ENCODE measurements around the gene ETNK2. TPM values are rescaled to one million over a fixed set of nuclear protein-coding genes. Genes with fewer than 3 reads are reported as not detected.

Gene ETNK2
- total RNA-seq, 1 donor from 2014 or later: 8.2 TPM

DNA sequence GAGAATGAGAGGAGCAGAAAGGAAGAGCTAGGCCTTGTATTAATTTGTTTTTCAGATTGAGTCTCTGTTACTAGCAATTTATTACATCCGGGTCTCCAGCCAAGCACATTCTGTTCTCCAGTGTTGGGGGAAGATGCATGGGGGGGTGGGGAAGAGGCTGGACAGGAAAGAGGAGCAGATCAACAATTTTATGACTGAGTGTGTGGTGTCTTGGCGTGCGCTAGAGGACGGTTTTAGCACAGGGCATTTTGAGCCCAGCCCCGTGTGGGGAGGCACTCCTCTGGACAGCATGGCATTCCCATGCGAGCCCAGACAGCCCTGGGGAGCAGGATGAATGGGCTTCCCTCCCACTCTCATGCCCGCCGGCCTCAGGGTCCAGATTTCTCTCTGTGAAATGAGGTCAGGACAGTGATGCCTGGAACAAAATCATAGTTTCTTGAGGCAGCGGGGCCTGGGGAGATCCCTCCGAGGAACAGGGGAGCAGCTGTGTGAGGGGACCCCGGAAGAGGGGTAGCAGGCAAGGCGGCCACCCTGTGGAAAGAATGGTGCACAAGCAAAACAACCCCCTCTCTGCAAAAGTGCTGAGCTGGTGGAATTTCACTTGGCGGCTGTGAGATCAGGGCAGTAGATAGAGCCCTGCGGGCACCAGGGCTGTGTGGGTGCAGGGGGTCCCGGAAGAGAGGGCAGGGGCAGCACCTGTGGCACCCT, 62.6 kb downstream of the ETNK2 start:
- FAIRE-seq: no peak
- H3K4me1 Mint-ChIP-seq (ENCODE audit: low read depth, unreplicated experiment): peaks cover 4% of the 10 kb centered on the region
- no peak for DNase-seq (ENCODE audit: low read depth)
- H3K4me1 ChIP-seq (ENCODE audit: insufficient read depth, low read length): no peaks in the 10 kb centered on the region
- no peak overlapping the region for H3K9ac ChIP-seq (ENCODE audit: low read length)
- peaks cover 4% of the 10 kb centered on the region for H3K36me3 Mint-ChIP-seq (ENCODE audit: low read depth, unreplicated experiment)
- peaks cover 7% of the 10 kb centered on the region for H4K20me1 ChIP-seq (ENCODE audit: insufficient read depth, low read length)
- no peaks in the 10 kb centered on the region for H3K27me3 ChIP-seq (ENCODE audit: insufficient read depth, low read length)
- no peak overlapping the region for H3K4me2 ChIP-seq (ENCODE audit: low read length)
- TF ChIP-seq, protein P1, sequence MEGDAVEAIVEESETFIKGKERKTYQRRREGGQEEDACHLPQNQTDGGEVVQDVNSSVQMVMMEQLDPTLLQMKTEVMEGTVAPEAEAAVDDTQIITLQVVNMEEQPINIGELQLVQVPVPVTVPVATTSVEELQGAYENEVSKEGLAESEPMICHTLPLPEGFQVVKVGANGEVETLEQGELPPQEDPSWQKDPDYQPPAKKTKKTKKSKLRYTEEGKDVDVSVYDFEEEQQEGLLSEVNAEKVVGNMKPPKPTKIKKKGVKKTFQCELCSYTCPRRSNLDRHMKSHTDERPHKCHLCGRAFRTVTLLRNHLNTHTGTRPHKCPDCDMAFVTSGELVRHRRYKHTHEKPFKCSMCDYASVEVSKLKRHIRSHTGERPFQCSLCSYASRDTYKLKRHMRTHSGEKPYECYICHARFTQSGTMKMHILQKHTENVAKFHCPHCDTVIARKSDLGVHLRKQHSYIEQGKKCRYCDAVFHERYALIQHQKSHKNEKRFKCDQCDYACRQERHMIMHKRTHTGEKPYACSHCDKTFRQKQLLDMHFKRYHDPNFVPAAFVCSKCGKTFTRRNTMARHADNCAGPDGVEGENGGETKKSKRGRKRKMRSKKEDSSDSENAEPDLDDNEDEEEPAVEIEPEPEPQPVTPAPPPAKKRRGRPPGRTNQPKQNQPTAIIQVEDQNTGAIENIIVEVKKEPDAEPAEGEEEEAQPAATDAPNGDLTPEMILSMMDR (IDR thresholded peaks at IDR 0.05; ENCODE audit: insufficient read depth, low read depth, low read length): no peak
- no peak for TF ChIP-seq EZH2 (IDR thresholded peaks at IDR 0.05; ENCODE audit: insufficient read depth, low read length)
- no peak overlapping the region for H3K4me3 Mint-ChIP-seq (ENCODE audit: unreplicated experiment)
- no peaks in the 10 kb centered on the region for H3K9me3 Mint-ChIP-seq (ENCODE audit: unreplicated experiment)
- H3K9me3 ChIP-seq (ENCODE audit: insufficient read depth, low read depth, low read length): no peaks in the 10 kb centered on the region
- no peak overlapping the region for H2AFZ ChIP-seq (ENCODE audit: low read depth, low read length)
- no peaks in the 10 kb centered on the region for H3K36me3 ChIP-seq (ENCODE audit: insufficient read depth, low read length)
- H3K4me3 ChIP-seq (ENCODE audit: insufficient read depth, low read depth, low read length): no peak overlapping the region
- H3K79me2 ChIP-seq (ENCODE audit: insufficient read depth, low read length): no peaks in the 10 kb centered on the region
- peak overlapping the region; percentile 6 for H3K27ac Mint-ChIP-seq (ENCODE audit: unreplicated experiment)
- no peaks in the 10 kb centered on the region for H3K27me3 Mint-ChIP-seq (ENCODE audit: low read depth, unreplicated experiment)
- H3K27ac ChIP-seq (ENCODE audit: low read depth, low read length): no peak overlapping the region

DNA sequence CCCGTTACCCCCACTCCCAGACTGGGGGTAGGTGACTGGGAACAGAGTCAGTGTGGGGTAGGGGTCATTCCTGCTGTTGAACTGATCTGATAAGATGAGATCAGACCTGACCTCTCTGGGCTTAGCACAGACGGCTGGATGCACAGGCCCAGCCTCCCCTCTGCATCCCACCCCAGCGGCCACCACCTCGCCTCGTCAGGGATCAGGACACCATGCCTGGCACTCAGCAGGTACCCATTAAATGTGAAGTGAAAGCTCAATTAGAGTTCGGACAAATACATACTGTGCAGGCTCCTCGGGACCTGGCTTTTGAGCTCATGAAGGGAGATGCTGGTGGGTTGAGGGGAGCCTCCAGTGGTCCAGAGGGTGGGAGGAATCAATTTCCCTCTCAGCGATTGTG, 63.2 kb downstream of the ETNK2 start:
- H4K20me1 ChIP-seq (ENCODE audit: insufficient read depth, low read length): peaks cover 7% of the 10 kb centered on the region
- no peaks in the 10 kb centered on the region for H3K27me3 Mint-ChIP-seq (ENCODE audit: low read depth, unreplicated experiment)
- FAIRE-seq (no peak), DNase-seq (ENCODE audit: low read depth) (no peak)
- no peak overlapping the region for H3K9ac ChIP-seq (ENCODE audit: low read length)
- no peaks in the 10 kb centered on the region for H3K27me3 ChIP-seq (ENCODE audit: insufficient read depth, low read length)
- H3K9me3 Mint-ChIP-seq (ENCODE audit: unreplicated experiment): no peaks in the 10 kb centered on the region
- H3K9me3 ChIP-seq (ENCODE audit: insufficient read depth, low read depth, low read length): no peaks in the 10 kb centered on the region
- TF ChIP-seq EZH2 (IDR thresholded peaks at IDR 0.05; ENCODE audit: insufficient read depth, low read length): no peak
- TF ChIP-seq, protein P1 (IDR thresholded peaks at IDR 0.05; ENCODE audit: insufficient read depth, low read depth, low read length): no peak
- no peaks in the 10 kb centered on the region for H3K79me2 ChIP-seq (ENCODE audit: insufficient read depth, low read length)
- peaks cover 1% of the 10 kb centered on the region for H3K4me1 Mint-ChIP-seq (ENCODE audit: low read depth, unreplicated experiment)
- no peak overlapping the region for H3K4me3 ChIP-seq (ENCODE audit: insufficient read depth, low read depth, low read length)
- H3K36me3 ChIP-seq (ENCODE audit: insufficient read depth, low read length): no peaks in the 10 kb centered on the region
- peak overlapping the region; percentile 6 for H3K27ac Mint-ChIP-seq (ENCODE audit: unreplicated experiment)
- no peak overlapping the region for H3K4me3 Mint-ChIP-seq (ENCODE audit: unreplicated experiment)
- H3K36me3 Mint-ChIP-seq (ENCODE audit: low read depth, unreplicated experiment): peaks cover 4% of the 10 kb centered on the region
- H3K4me1 ChIP-seq (ENCODE audit: insufficient read depth, low read length): no peaks in the 10 kb centered on the region
- H3K4me2 ChIP-seq (ENCODE audit: low read length): no peak overlapping the region
- H2AFZ ChIP-seq (ENCODE audit: low read depth, low read length): no peak overlapping the region
- no peak overlapping the region for H3K27ac ChIP-seq (ENCODE audit: low read depth, low read length)

DNA sequence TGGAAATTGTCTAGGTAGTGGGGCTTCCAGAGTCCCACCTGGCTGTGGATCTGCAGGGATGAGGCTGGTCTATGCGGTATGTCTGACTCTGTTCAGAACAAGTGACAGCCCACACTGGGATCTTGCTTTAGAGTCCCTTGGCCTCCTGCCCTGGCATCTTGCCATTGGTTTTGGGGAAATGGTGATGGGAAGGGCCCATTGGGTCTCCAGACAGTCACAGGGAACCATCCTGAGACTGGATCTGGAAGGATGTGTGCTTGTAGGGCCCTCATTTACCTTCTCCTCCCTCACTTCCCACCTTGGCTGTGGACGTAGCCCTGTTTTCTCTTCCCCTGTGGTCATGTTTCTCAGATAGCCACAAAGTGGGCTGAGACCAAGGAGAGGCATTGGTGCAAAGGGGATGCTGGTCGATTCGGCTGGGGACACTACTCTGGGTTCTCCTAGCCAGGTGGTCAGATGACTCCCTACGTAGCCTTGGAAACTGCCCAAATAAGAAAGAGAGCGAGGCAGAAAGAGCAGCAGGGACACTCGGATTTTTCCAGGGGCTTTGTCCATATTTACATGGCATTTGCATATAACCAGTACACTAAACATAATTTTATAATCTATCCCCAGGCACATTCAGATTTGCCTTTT, 63.8 kb downstream of the ETNK2 start:
- H3K4me2 ChIP-seq (ENCODE audit: low read length): no peak overlapping the region
- H4K20me1 ChIP-seq (ENCODE audit: insufficient read depth, low read length): peaks cover 7% of the 10 kb centered on the region
- DNase-seq (ENCODE audit: low read depth): no peak
- H3K4me3 Mint-ChIP-seq (ENCODE audit: unreplicated experiment): no peak overlapping the region
- no peaks in the 10 kb centered on the region for H3K4me1 ChIP-seq (ENCODE audit: insufficient read depth, low read length)
- no peaks in the 10 kb centered on the region for H3K79me2 ChIP-seq (ENCODE audit: insufficient read depth, low read length)
- H3K9me3 ChIP-seq (ENCODE audit: insufficient read depth, low read depth, low read length): no peaks in the 10 kb centered on the region
- H3K27ac Mint-ChIP-seq (ENCODE audit: unreplicated experiment): no peak overlapping the region
- H3K9me3 Mint-ChIP-seq (ENCODE audit: unreplicated experiment): no peaks in the 10 kb centered on the region
- H3K4me3 ChIP-seq (ENCODE audit: insufficient read depth, low read depth, low read length): no peak overlapping the region
- no peaks in the 10 kb centered on the region for H3K27me3 ChIP-seq (ENCODE audit: insufficient read depth, low read length)
- no peaks in the 10 kb centered on the region for H3K27me3 Mint-ChIP-seq (ENCODE audit: low read depth, unreplicated experiment)
- no peak overlapping the region for H2AFZ ChIP-seq (ENCODE audit: low read depth, low read length)
- no peak overlapping the region for H3K9ac ChIP-seq (ENCODE audit: low read length)
- no peak for TF ChIP-seq EZH2 (IDR thresholded peaks at IDR 0.05; ENCODE audit: insufficient read depth, low read length)
- TF ChIP-seq, protein P1 (IDR thresholded peaks at IDR 0.05; ENCODE audit: insufficient read depth, low read depth, low read length): no peak
- H3K27ac ChIP-seq (ENCODE audit: low read depth, low read length): no peak overlapping the region
- FAIRE-seq: no peak
- peaks cover 4% of the 10 kb centered on the region for H3K36me3 Mint-ChIP-seq (ENCODE audit: low read depth, unreplicated experiment)
- no peaks in the 10 kb centered on the region for H3K36me3 ChIP-seq (ENCODE audit: insufficient read depth, low read length)
- H3K4me1 Mint-ChIP-seq (ENCODE audit: low read depth, unreplicated experiment): peaks cover 1% of the 10 kb centered on the region
